ELF-1 (cell line): Measurements from ENCODE around the gene SLC13A3.

ENCODE experiments used
- DNase-seq: peaks from one replicate; pipeline ENCODE4 v3.0.0-alpha.2; 2016; ENCODE audit warnings: low read depth, low spot score

The SLC13A3 gene

GRCh38 chr20:46651091-46651962 lies at the start of gene SLC13A3:
Gene SLC13A3, minus strand, starts transcription at chr20:46651459. Its CDS starts 38 bp downstream, at chr20:46651421.
- DNase-seq: peak; percentile 73

- no peak for DNase-seq
These were observed 49.8 kb upstream of the SLC13A3 start for GRCh38 chr20:46701057-46701456.

GRCh38 chr20:46700481-46700880 lies 49.2 kb upstream of the SLC13A3 start:
- DNase-seq: peak; percentile 60

- peak; percentile 53 for DNase-seq
These were observed 48.5 kb upstream of the SLC13A3 start for GRCh38 chr20:46699651-46700359.

GRCh38 chr20:46698788-46699187 lies 47.5 kb upstream of the SLC13A3 start:
- DNase-seq: no peak

- no peak for DNase-seq
These were observed 45.6 kb upstream of the SLC13A3 start for GRCh38 chr20:46696791-46697279.

GRCh38 chr20:46695892-46696291 lies 44.6 kb upstream of the SLC13A3 start:
- no peak for DNase-seq

GRCh38 chr20:46694484-46694883 lies 43.2 kb upstream of the SLC13A3 start:
- DNase-seq: no peak

- no peak for DNase-seq
These were observed 39.9 kb upstream of the SLC13A3 start for GRCh38 chr20:46691196-46691595.

GRCh38 chr20:46690219-46691106 lies 39.2 kb upstream of the SLC13A3 start:
- DNase-seq: no peak

- DNase-seq: no peak
These were observed 38.5 kb upstream of the SLC13A3 start for GRCh38 chr20:46689754-46690085.

- DNase-seq: peak; percentile 100
These were observed 38.0 kb upstream of the SLC13A3 start, which contains the start of gene TP53RK for GRCh38 chr20:46689082-46689753. Gene TP53RK, minus strand, starts transcription at chr20:46689444. Its CDS starts 30 bp downstream, at chr20:46689414.

GRCh38 chr20:46688151-46689081 lies 37.2 kb upstream of the SLC13A3 start:
- no peak for DNase-seq

GRCh38 chr20:46683939-46684750 lies 32.9 kb upstream of the SLC13A3 start:
- DNase-seq: peak; percentile 87

GRCh38 chr20:46683668-46683938 lies 32.3 kb upstream of the SLC13A3 start:
- DNase-seq: no peak

GRCh38 chr20:46683011-46683667 lies 31.9 kb upstream of the SLC13A3 start:
- DNase-seq: no peak

GRCh38 chr20:46682063-46682821 lies 31.0 kb upstream of the SLC13A3 start:
- no peak for DNase-seq
